Upper lobe of right lung (tissue), 1 donor: Measurements from ENCODE around the gene MTMR6. TPM values are rescaled to one million over a fixed set of nuclear protein-coding genes. Genes with fewer than 3 reads are reported as not detected.

Experiments used
- ATAC-seq: fragments of 200-7000 bp; cut with Tn5 transposase; one replicate; pipeline ENCODE4 v1.9.1; 2020; ENCODE audit warnings: mild to moderate bottlenecking, moderate library complexity
- DNase-seq: peaks from one replicate; pipeline ENCODE4 v3.0.0-alpha.2; 2020
- H3K27ac ChIP-seq: fragments of 200-600 bp; one replicate; pipeline ENCODE4 v1.8.0; 2022
- H3K27me3 ChIP-seq: fragments of 200-600 bp; one replicate; pipeline ENCODE4 v1.8.0; 2022; ENCODE audit warnings: mild to moderate bottlenecking
- H3K36me3 ChIP-seq: fragments of 200-600 bp; one replicate; pipeline ENCODE4 v1.8.0; 2022
- H3K4me1 ChIP-seq: fragments of 200-600 bp; one replicate; pipeline ENCODE4 v1.8.0; 2022
- H3K4me3 ChIP-seq: fragments of 200-600 bp; one replicate; pipeline ENCODE4 v1.8.0; 2022; ENCODE audit warnings: mild to moderate bottlenecking
- H3K9me3 ChIP-seq: fragments of 200-600 bp; one replicate; pipeline ENCODE4 v1.8.0; 2022
- CTCF ChIP-seq: fragments of 200-600 bp; IDR thresholded peaks from one replicate; pipeline ENCODE4 v1.8.0; 2022; ENCODE audit warnings: antibody characterized with exemption
- intact Hi-C: fragments of 100-400 bp; cut with DNase I; formaldehyde crosslinking; loops from one replicate; pipeline ENCODE4 v1.11.0; 2022
- total RNA-seq: library from RNA; stranded (reverse); fragmentation: NEBNext Ultra II Directional; extraction: Animal tissue kit (Norgen Biotek cat#: 25700); gene quantifications from one replicate; pipeline ENCODE4 v1.2.1, GENCODE V29; 2021
- donor health status: DM: no; HTN: yes; CAD: no; lungs with severe emphysema.

The MTMR6 gene
- total RNA-seq, 1 donor from 2014 or later: 20.1 TPM

DNA sequence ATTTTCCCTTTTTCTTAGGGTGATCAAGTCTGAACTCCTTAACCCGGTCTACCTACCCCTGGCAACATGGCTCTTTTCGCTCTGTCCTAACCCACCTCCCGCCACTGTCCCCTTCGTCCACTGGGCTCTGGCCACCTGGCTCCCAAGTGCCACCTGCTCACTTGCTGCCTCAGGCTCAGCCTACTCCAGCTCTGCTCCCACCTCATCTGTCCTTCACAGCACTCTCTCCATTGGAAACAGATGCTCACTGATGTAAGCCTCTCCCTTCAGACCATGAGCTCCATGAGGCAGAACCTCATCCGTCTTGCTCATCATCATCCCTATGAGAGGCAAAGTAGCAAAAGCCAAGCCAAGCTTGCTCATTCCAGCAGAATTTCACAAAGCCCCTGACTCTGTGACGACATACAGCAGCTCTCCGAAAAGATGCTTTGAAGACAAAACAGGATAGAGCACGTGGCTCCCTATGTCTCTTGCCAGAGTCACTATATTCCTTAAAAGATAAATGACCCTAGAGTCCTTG lies 79.9 kb downstream of the MTMR6 start:
- TF ChIP-seq CTCF: no peak
- intact Hi-C loops: no loop called here
- ATAC-seq: no peak

GRCh38 chr13:25204863-25205262 lies 82.4 kb downstream of the MTMR6 start:
- H3K9me3 ChIP-seq: no peaks in the 10 kb centered on the region
- DNase-seq (no peak), ATAC-seq (no peak)
- TF ChIP-seq CTCF: no peak
- H3K36me3 ChIP-seq: no peaks in the 10 kb centered on the region
- H3K27me3 ChIP-seq: no peaks in the 10 kb centered on the region
- no peak overlapping the region for H3K4me3 ChIP-seq
- no peak overlapping the region for H3K27ac ChIP-seq
- H3K4me1 ChIP-seq: no peaks in the 10 kb centered on the region
- intact Hi-C loops: no loop called here

More for the DNA sequence above, 79.9 kb downstream of the MTMR6 start:
- H3K4me1 ChIP-seq: no peaks in the 10 kb centered on the region
- no peaks in the 10 kb centered on the region for H3K27me3 ChIP-seq
- H3K36me3 ChIP-seq: no peaks in the 10 kb centered on the region
- DNase-seq: no peak
- H3K27ac ChIP-seq: no peak overlapping the region
- no peak overlapping the region for H3K4me3 ChIP-seq
- H3K9me3 ChIP-seq: no peaks in the 10 kb centered on the region

- Histone ChIP-seq H3K27me3 (no peaks in the 10 kb centered on the region), H3K27ac (no peak overlapping the region), H3K36me3 (no peaks in the 10 kb centered on the region), H3K4me3 (no peak overlapping the region), H3K9me3 (no peaks in the 10 kb centered on the region), H3K4me1 (no peaks in the 10 kb centered on the region)
- DNase-seq: no peak
- no peak for TF ChIP-seq CTCF
- no peak for ATAC-seq
- intact Hi-C loops: no loop called here
Measured at GRCh38 chr13:25203127-25203740, 84.1 kb downstream of the MTMR6 start.

GRCh38 chr13:25200783-25201182 lies 86.5 kb downstream of the MTMR6 start:
- intact Hi-C loops: no loop called here
- Histone ChIP-seq H3K9me3 (no peaks in the 10 kb centered on the region), H3K27ac (no peak overlapping the region), H3K36me3 (no peaks in the 10 kb centered on the region), H3K4me1 (no peaks in the 10 kb centered on the region), H3K4me3 (no peak overlapping the region), H3K27me3 (no peaks in the 10 kb centered on the region)
- ATAC-seq (no peak), DNase-seq (no peak)
- TF ChIP-seq CTCF: no peak

DNA sequence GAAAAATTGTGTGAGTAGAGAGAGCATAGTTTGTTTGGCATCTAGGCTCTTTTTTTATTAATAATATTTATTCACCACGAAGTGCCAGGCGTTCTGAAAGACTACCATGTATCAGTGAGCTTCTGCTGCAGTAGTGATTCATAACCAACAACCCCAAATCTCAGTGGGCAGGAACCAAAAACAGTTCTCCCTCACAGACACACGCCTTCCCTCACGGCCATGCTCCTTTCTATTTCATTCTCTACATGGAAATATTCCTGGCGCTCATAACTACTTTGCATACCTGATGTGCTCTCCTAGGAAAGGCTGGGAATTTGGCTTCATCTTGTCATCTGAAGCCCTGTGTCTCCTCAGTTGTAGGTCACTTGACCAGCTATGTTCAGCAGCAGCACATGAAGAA lies 88.6 kb downstream of the MTMR6 start:
- H3K36me3 ChIP-seq: no peaks in the 10 kb centered on the region
- H3K4me3 ChIP-seq: no peak overlapping the region
- no peaks in the 10 kb centered on the region for H3K27me3 ChIP-seq
- no peak for ATAC-seq
- no peaks in the 10 kb centered on the region for H3K4me1 ChIP-seq
- H3K27ac ChIP-seq: no peak overlapping the region
- no peak for DNase-seq
- TF ChIP-seq CTCF: no peak
- intact Hi-C loops: no loop called here
- no peaks in the 10 kb centered on the region for H3K9me3 ChIP-seq

DNA sequence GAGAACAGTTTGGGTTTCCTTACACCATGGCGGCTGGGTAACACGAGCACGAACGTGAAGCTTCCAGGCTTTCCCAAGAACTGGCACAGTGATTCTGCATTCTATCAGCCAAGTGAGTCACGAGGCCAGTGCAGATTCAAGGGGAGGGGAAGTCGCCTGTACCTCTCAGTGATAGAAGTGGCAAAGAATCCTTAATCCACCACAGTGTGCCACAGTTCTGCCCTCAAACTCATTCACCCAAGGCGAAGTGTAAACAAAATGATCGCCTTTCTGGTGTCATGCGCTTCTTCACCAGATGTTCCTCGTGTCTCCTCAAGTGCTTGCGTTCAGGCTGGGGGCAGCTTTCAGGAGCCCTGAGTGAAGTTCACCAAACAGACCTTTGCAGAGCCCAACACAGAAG lies 90.3 kb downstream of the MTMR6 start:
- intact Hi-C loops: no loop called here
- DNase-seq (no peak), ATAC-seq (no peak)
- no peak for TF ChIP-seq CTCF
- no peaks in the 10 kb centered on the region for H3K36me3 ChIP-seq
- H3K27me3 ChIP-seq: no peaks in the 10 kb centered on the region
- H3K4me3 ChIP-seq: no peak overlapping the region
- H3K4me1 ChIP-seq: no peaks in the 10 kb centered on the region
- no peaks in the 10 kb centered on the region for H3K9me3 ChIP-seq
- no peak overlapping the region for H3K27ac ChIP-seq
